Keratinocyte (primary cell): ENCODE data around the gene IWS1. TPM values are rescaled to one million over a fixed set of nuclear protein-coding genes. Genes with fewer than 3 reads are reported as not detected.

Source experiments
- DNase-seq: peaks from one replicate; pipeline ENCODE4 v3.0.0-alpha.2; 2011; ENCODE audit warnings: low read depth, missing footprints, low spot score
- FAIRE-seq: peaks from 2 replicates; lab custom pipeline; 2011; peaks lifted over from hg19 to GRCh38; lab: Jason Lieb, UNC
- H2AFZ ChIP-seq: 2 replicates; pipeline ENCODE4 v1.6.0; 2012; ENCODE audit warnings: low read length, control low read depth, inconsistent platforms; ENCODE audit not compliant: control insufficient read depth
- H3K27ac ChIP-seq: 2 replicates; pipeline ENCODE4 v1.5.1; 2011; ENCODE audit warnings: low read length; ENCODE audit not compliant: control insufficient read depth, insufficient read depth
- H3K27me3 ChIP-seq: 3 replicates; pipeline ENCODE4 v1.6.0; 2011; ENCODE audit warnings: low read length; ENCODE audit not compliant: control insufficient read depth, insufficient read depth; ENCODE audit errors: extremely low read depth
- H3K36me3 ChIP-seq, 2 experiments: 2 replicates in 1 of 2; 3 replicates in 1 of 2; pipeline ENCODE4 v1.5.1; 2011; ENCODE audit warnings: low read length in 2 of 2, mild to moderate bottlenecking in 1 of 2; ENCODE audit not compliant: control insufficient read depth in 2 of 2, insufficient read depth in 2 of 2; ENCODE audit errors: extremely low read depth in 1 of 2
- H3K4me1 ChIP-seq: 3 replicates; pipeline ENCODE4 v1.5.1; 2011; ENCODE audit warnings: low read length; ENCODE audit not compliant: control insufficient read depth, insufficient read depth; ENCODE audit errors: extremely low read depth
- H3K4me2 ChIP-seq: 3 replicates; pipeline ENCODE4 v1.6.0; 2011; ENCODE audit warnings: low read depth, low read length; ENCODE audit not compliant: control insufficient read depth, insufficient read depth; ENCODE audit errors: extremely low read depth
- H3K4me3 ChIP-seq, 3 experiments: fragments of 200-600 bp in 1 of 3; sonication (generic) in 1 of 3; 2 replicates in 2 of 3; 3 replicates in 1 of 3; pipeline ENCODE4 v1.5.1; 2011 to 2016; ENCODE audit warnings: low read length in 3 of 3, mild to moderate bottlenecking in 3 of 3, control low read depth in 2 of 3, inconsistent platforms in 1 of 3, low read depth in 1 of 3, mixed read lengths in 1 of 3, mixed run types in 1 of 3, moderate library complexity in 1 of 3; ENCODE audit not compliant: control insufficient read depth in 2 of 3, insufficient read depth in 2 of 3; ENCODE audit errors: extremely low read depth in 1 of 3
- H3K79me2 ChIP-seq: 2 replicates; pipeline ENCODE4 v1.6.0; 2012; ENCODE audit warnings: low read length; ENCODE audit not compliant: control insufficient read depth, insufficient read depth
- H3K9ac ChIP-seq: 3 replicates; pipeline ENCODE4 v1.6.0; 2011; ENCODE audit warnings: low read length; ENCODE audit not compliant: control insufficient read depth, insufficient read depth; ENCODE audit errors: extremely low read depth
- H3K9me1 ChIP-seq: 3 replicates; pipeline ENCODE4 v1.6.0; 2011; ENCODE audit warnings: low read length; ENCODE audit not compliant: control insufficient read depth, insufficient read depth; ENCODE audit errors: extremely low read depth
- H3K9me3 ChIP-seq: 2 replicates; pipeline ENCODE4 v1.5.1; 2012; ENCODE audit warnings: low read depth, low read length; ENCODE audit not compliant: control insufficient read depth
- H4K20me1 ChIP-seq: 3 replicates; pipeline ENCODE4 v1.6.0; 2011; ENCODE audit warnings: low read length; ENCODE audit not compliant: control insufficient read depth, insufficient read depth; ENCODE audit errors: extremely low read depth
- CTCF ChIP-seq, 3 experiments: IDR thresholded peaks in 1 of 3; conservative IDR thresholded peaks in 1 of 3; optimal IDR thresholded peaks in 1 of 3; 2 replicates in 2 of 3; 3 replicates in 1 of 3; pipeline versions ENCODE3 to v1.5.1; 2011; ENCODE audit warnings: low read length in 3 of 3, mild to moderate bottlenecking in 3 of 3, moderate library complexity in 2 of 3, control low read depth in 1 of 3, inconsistent platforms in 1 of 3; ENCODE audit not compliant: insufficient read depth in 2 of 3; ENCODE audit errors: extremely low read depth in 1 of 3
- EZH2 ChIP-seq: IDR thresholded peaks from one replicate; pipeline ENCODE4 v1.6.1; 2012; ENCODE audit warnings: inconsistent platforms, mild to moderate bottlenecking, low read length, moderate library complexity
- dilution Hi-C: fragments of 300-500 bp; cut with MboI; formaldehyde crosslinking; loops from one replicate; pipeline ENCODE4 v1.7.0; 2020; ENCODE audit warnings: low sequenced_read_pairs; ENCODE audit not compliant: extremely low pct_ligation_motif_present
- polyA plus RNA-seq, 5 experiments: library from polyadenylated mRNA; depleted of rRNA in 3 of 5; stranded (reverse) in 3 of 5; stranded (forward) in 1 of 5; unstranded in 1 of 5; fragments of >200 nt; gene quantifications; 1 replicate in 1 of 5; 2 replicates in 3 of 5; 3 replicates in 1 of 5; pipeline versions ENCODE4 v1.2.1 to v1.2.3, GENCODE V29; 2011 to 2012; ENCODE audit warnings: missing spikeins in 2 of 5, low read depth in 1 of 5, low replicate concordance in 1 of 5

The IWS1 gene
- polyA plus RNA-seq, 1 donor (not counting 4 experiments of a cell fraction or from before 2014, with no cell fraction given), result 52.0 TPM

- Histone ChIP-seq H3K79me2 (peaks cover 97% of the 10 kb centered on the region), H3K9me3 (no peaks in the 10 kb centered on the region), H3K9ac (no peak overlapping the region), H3K9me1 (peaks cover 3% of the 10 kb centered on the region), H3K4me3 (no peak overlapping the region), H3K4me2 (no peak overlapping the region), H3K27me3 (no peaks in the 10 kb centered on the region), H4K20me1 (peaks cover 6% of the 10 kb centered on the region), H3K36me3 (peaks cover 10 to 17% of the 10 kb centered on the region in 2 experiments), H3K4me1 (no peaks in the 10 kb centered on the region), H2AFZ (no peak overlapping the region), H3K27ac (no peak overlapping the region)
- dilution Hi-C loops, result no loop called here
- TF ChIP-seq EZH2 (no peak), CTCF (optimal IDR thresholded peaks at IDR 0.05 in 1 of 3, IDR thresholded peaks at IDR 0.05 in 1 of 3, conservative IDR thresholded peaks at IDR 0.05 in 1 of 3; ENCODE audit: extremely low read depth in 1 of 3, insufficient read depth in 2 of 3, low read length in 3 of 3) (no peak)
- DNase-seq, result no peak
- FAIRE-seq, result no peak
These were observed 10.8 kb downstream of the IWS1 start for GRCh38 chr2:127515383-127515915.

DNA sequence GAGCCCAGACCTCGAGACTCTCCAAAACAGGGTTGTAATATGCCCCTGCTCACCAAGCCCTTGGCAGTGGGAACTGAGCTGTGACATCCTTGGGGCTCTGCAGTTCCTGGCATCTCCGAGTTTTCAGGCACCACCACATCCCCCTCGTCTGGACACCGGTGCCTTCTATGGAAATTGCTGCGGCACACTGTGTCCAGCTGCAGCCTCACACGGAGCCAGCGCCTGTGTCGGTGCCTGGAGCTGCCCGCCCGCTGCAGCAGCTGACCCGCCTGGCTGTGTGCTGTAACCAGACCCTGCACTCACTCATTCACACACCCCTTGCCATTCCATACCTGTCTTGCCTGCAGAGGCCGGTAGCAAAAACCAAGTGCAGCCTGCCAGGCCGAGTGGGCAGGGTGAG is 11.8 kb downstream of the IWS1 start:
- no peak for TF ChIP-seq EZH2
- TF ChIP-seq CTCF (optimal IDR thresholded peaks at IDR 0.05 in 1 of 3, IDR thresholded peaks at IDR 0.05 in 1 of 3, conservative IDR thresholded peaks at IDR 0.05 in 1 of 3; ENCODE audit: extremely low read depth in 1 of 3, insufficient read depth in 2 of 3, low read length in 3 of 3), result no peak
- DNase-seq, result no peak
- Histone ChIP-seq H3K27ac (no peak overlapping the region), H3K9me1 (peaks cover 3% of the 10 kb centered on the region), H3K79me2 (peaks cover 97% of the 10 kb centered on the region), H3K27me3 (no peaks in the 10 kb centered on the region), H3K4me3 (no peak overlapping the region), H3K4me1 (no peaks in the 10 kb centered on the region), H3K36me3 (peaks cover 10 to 17% of the 10 kb centered on the region in 2 experiments), H3K9ac (no peak overlapping the region), H4K20me1 (peaks cover 6% of the 10 kb centered on the region), H3K9me3 (no peaks in the 10 kb centered on the region), H3K4me2 (no peak overlapping the region), H2AFZ (no peak overlapping the region)
- FAIRE-seq, result no peak
- dilution Hi-C loops, result no loop called here
